PFSK-1 (cell line): Measurements from ENCODE around the gene MDFIC2. TPM values are rescaled to one million over a fixed set of nuclear protein-coding genes. Genes with fewer than 3 reads are reported as not detected.

Source experiments
- FOXP2 ChIP-seq: optimal IDR thresholded peaks from 2 replicates; pipeline ENCODE3; 2011; ENCODE audit warnings: borderline replicate concordance, control low read depth, inconsistent platforms; ENCODE audit not compliant: insufficient read depth; ENCODE audit errors: extremely low read length, extremely low read depth
- POLR2AphosphoS5 ChIP-seq: IDR thresholded peaks from 2 replicates; pipeline ENCODE4 v1.6.1; 2012; ENCODE audit warnings: low read depth, mild to moderate bottlenecking, control low read depth, low read length, moderate library complexity
- REST ChIP-seq, 2 experiments: IDR thresholded peaks; 2 replicates each; pipeline versions ENCODE4 v1.6.1 to v1.8.0; 2011 to 2012; ENCODE audit warnings: low read depth in 2 of 2, low read length in 2 of 2, control low read depth in 1 of 2, inconsistent platforms in 1 of 2, mild to moderate bottlenecking in 1 of 2, moderate library complexity in 1 of 2; ENCODE audit not compliant: insufficient read depth in 1 of 2
- SIN3A ChIP-seq: IDR thresholded peaks from 2 replicates; pipeline ENCODE4 v1.6.1; 2012; ENCODE audit warnings: mild to moderate bottlenecking, low read length, moderate library complexity, borderline replicate concordance; ENCODE audit not compliant: insufficient read depth
- TAF1 ChIP-seq: IDR thresholded peaks from 2 replicates; pipeline ENCODE4 v1.6.1; 2012; ENCODE audit warnings: low read length, control low read depth, borderline replicate concordance; ENCODE audit not compliant: insufficient read depth
- polyA plus RNA-seq: library from polyadenylated mRNA; unstranded; fragments of >200 nt; gene quantifications from one replicate; pipeline ENCODE4 v1.2.1, GENCODE V29; 2012; ENCODE audit warnings: low read depth, missing spikeins; ENCODE audit not compliant: insufficient read length

Gene MDFIC2
- polyA plus RNA-seq = not detected

GRCh38 chr3:70312336-70312735 is at the start of gene MDFIC2:
Gene MDFIC2, minus strand, starts transcription at chr3:70312638. Its CDS starts 665 bp downstream, at chr3:70311973.
- no peak for TF ChIP-seq POLR2AphosphoS5
- no peak for TF ChIP-seq SIN3A
- TF ChIP-seq TAF1 = no peak
- no peak for TF ChIP-seq FOXP2
- no peak for TF ChIP-seq REST (IDR thresholded peaks at IDR 0.05; ENCODE audit: insufficient read depth in 1 of 2, low read depth in 2 of 2, low read length in 2 of 2)

- no peak for TF ChIP-seq SIN3A
- TF ChIP-seq POLR2AphosphoS5 = no peak
- no peak for TF ChIP-seq REST (IDR thresholded peaks at IDR 0.05; ENCODE audit: insufficient read depth in 1 of 2, low read depth in 2 of 2, low read length in 2 of 2)
- TF ChIP-seq TAF1 = no peak
- no peak for TF ChIP-seq FOXP2
Measured at GRCh38 chr3:70360979-70361760, 48.7 kb upstream of the MDFIC2 start.

GRCh38 chr3:70359711-70360110 is 47.3 kb upstream of the MDFIC2 start:
- TF ChIP-seq POLR2AphosphoS5 = no peak

- TF ChIP-seq TAF1 (no peak), SIN3A (no peak)
Measured at GRCh38 chr3:70358978-70359580, 46.6 kb upstream of the MDFIC2 start.

- no peak for TF ChIP-seq SIN3A
- no peak for TF ChIP-seq POLR2AphosphoS5
- TF ChIP-seq FOXP2 = no peak
- TF ChIP-seq REST (IDR thresholded peaks at IDR 0.05; ENCODE audit: insufficient read depth in 1 of 2, low read depth in 2 of 2, low read length in 2 of 2) = no peak
- TF ChIP-seq TAF1 = no peak
Measured at GRCh38 chr3:70352215-70352614, 39.8 kb upstream of the MDFIC2 start.

- TF ChIP-seq TAF1 (no peak), REST (IDR thresholded peaks at IDR 0.05; ENCODE audit: insufficient read depth in 1 of 2, low read depth in 2 of 2, low read length in 2 of 2) (no peak), SIN3A (no peak), POLR2AphosphoS5 (no peak), FOXP2 (no peak)
Measured at GRCh38 chr3:70342149-70342548, 29.7 kb upstream of the MDFIC2 start.
